Measurements from ENCODE around the gene ZNF3.

DNA sequence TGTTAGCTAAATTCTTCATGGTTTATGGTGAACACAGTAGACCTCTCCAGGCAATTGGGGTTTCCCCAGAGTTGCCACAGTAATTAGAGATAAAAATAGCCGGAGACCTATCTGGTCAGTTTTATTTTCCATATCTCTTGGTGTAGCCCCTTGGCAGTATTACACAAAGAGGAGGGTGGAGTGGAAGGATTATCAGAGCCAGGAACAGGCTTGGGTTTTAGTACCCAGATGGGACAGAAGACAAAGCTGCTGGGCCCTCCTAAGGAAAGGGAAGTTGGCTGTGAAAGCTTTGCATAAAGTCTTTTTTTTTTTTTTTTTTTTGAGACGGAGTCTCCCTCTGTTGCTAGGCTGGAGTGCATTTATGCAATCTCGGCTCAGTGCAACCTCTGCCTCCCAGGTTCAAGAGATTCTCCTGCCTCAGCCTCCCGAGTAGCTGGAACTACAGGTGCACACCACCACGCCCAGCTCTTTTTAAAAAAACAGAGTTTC, 22.2 kb downstream of the ZNF3 start:
- TF ChIP-seq, protein P1, sequence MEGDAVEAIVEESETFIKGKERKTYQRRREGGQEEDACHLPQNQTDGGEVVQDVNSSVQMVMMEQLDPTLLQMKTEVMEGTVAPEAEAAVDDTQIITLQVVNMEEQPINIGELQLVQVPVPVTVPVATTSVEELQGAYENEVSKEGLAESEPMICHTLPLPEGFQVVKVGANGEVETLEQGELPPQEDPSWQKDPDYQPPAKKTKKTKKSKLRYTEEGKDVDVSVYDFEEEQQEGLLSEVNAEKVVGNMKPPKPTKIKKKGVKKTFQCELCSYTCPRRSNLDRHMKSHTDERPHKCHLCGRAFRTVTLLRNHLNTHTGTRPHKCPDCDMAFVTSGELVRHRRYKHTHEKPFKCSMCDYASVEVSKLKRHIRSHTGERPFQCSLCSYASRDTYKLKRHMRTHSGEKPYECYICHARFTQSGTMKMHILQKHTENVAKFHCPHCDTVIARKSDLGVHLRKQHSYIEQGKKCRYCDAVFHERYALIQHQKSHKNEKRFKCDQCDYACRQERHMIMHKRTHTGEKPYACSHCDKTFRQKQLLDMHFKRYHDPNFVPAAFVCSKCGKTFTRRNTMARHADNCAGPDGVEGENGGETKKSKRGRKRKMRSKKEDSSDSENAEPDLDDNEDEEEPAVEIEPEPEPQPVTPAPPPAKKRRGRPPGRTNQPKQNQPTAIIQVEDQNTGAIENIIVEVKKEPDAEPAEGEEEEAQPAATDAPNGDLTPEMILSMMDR (IDR thresholded peaks at IDR 0.05), result no peak
- no peak for TF ChIP-seq POLR2A (IDR thresholded peaks at IDR 0.05)
- TF ChIP-seq POLR2AphosphoS5 (IDR thresholded peaks at IDR 0.05), result no peak

All from transverse colon (tissue), 4 donors.